T-helper 17 cell (primary cell): ENCODE data around the gene PCDH9. TPM values are rescaled to one million over a fixed set of nuclear protein-coding genes. Genes with fewer than 3 reads are reported as not detected.
"Not testable (repeated sequence)": the region's sequence is repeated elsewhere in the genome, so short reads cannot be mapped to it uniquely, and the experiment has no call there.

ENCODE experiments used
- ATAC-seq: fragments of 150-1000 bp; cut with Tn5 transposase; 2 replicates; pipeline ENCODE4 v1.10.0; 2021; ENCODE audit warnings: mild to moderate bottlenecking, moderate library complexity
- DNase-seq, 3 donors: peaks; one replicate each; pipeline versions ENCODE4 v3.0.0 to v3.0.0-alpha.2; 2020 to 2021
- H3K9me3 ChIP-seq: one replicate; pipeline ENCODE4 v1.7.0; 2013; ENCODE audit warnings: low read length, mild to moderate bottlenecking; ENCODE audit not compliant: control insufficient read depth, poor library complexity, severe bottlenecking
- H3K27ac Mint-ChIP-seq: one replicate; pipeline ENCODE4 v1.8.0; 2022; ENCODE audit warnings: mild to moderate bottlenecking, moderate library complexity, mixed read lengths
- H3K27me3 Mint-ChIP-seq: one replicate; pipeline ENCODE4 v1.8.0; 2022; ENCODE audit warnings: mixed read lengths
- H3K36me3 Mint-ChIP-seq: one replicate; pipeline ENCODE4 v1.8.0; 2022; ENCODE audit warnings: low read depth, mixed read lengths
- H3K4me1 Mint-ChIP-seq: one replicate; pipeline ENCODE4 v1.8.0; 2022; ENCODE audit warnings: mild to moderate bottlenecking, mixed read lengths
- H3K4me3 Mint-ChIP-seq: one replicate; pipeline ENCODE4 v1.8.0; 2022; ENCODE audit warnings: mild to moderate bottlenecking, moderate library complexity, mixed read lengths
- total RNA-seq, 4 donors: library from RNA in 2 of 4; stranded (reverse) in 2 of 4; gene quantifications; one replicate each; pipeline ENCODE4 v1.2.3 and lab custom pipeline; 2022 to 2026

PCDH9 gene
- total RNA-seq, 2 donors from 2014 or later: 0.50 to 0.67 TPM

DNA sequence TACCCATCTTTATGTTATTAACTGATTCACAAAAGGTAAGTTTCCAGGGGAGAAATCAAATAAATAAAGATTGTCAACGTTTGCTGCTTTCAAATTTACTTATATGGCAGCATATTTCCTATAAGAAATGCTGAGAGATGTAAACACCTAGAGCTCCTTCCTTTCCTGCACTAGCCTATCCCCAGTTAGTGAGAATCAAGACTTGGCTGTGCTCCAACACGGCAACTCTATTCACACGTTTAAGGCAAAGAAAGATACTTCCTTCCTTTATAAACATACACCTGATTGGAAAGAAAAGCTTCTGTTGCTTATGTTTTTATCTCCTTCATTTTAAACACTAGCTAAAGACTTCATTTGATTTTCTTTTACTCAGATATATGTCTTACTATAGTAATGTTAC is 107.0 kb downstream of the PCDH9 start:
- no peaks in the 10 kb centered on the region for H3K9me3 ChIP-seq
- Mint-ChIP-seq H3K27me3 (no peaks in the 10 kb centered on the region), H3K27ac (no peak overlapping the region), H3K4me1 (no peaks in the 10 kb centered on the region), H3K4me3 (no peak overlapping the region), H3K36me3 (no peaks in the 10 kb centered on the region)
- DNase-seq (no peak), ATAC-seq (no peak)

DNA sequence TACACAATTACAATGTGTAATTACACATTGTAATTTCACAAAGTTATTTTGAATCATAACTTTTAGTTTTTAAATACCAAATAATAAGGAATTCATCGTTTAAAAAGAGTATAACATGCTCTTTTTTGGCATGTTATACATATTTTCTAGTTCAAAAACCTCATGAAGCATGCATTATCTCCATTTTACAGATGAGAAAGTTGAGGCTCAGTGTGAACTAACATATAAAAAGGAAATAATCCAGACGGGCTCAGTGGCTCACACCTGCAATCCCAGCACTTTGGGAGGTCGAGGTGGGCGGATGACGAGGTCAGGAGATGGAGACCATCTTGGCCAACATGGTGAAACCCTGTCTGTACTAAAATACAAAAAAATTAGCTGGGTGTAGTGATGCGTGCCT is 107.9 kb downstream of the PCDH9 start:
- ATAC-seq (no peak), DNase-seq (no peak)
- H3K9me3 ChIP-seq: no peaks in the 10 kb centered on the region
- H3K27me3 Mint-ChIP-seq: no peaks in the 10 kb centered on the region
- no peaks in the 10 kb centered on the region for H3K4me1 Mint-ChIP-seq
- H3K36me3 Mint-ChIP-seq: no peaks in the 10 kb centered on the region
- no peak overlapping the region for H3K27ac Mint-ChIP-seq
- H3K4me3 Mint-ChIP-seq: no peak overlapping the region

DNA sequence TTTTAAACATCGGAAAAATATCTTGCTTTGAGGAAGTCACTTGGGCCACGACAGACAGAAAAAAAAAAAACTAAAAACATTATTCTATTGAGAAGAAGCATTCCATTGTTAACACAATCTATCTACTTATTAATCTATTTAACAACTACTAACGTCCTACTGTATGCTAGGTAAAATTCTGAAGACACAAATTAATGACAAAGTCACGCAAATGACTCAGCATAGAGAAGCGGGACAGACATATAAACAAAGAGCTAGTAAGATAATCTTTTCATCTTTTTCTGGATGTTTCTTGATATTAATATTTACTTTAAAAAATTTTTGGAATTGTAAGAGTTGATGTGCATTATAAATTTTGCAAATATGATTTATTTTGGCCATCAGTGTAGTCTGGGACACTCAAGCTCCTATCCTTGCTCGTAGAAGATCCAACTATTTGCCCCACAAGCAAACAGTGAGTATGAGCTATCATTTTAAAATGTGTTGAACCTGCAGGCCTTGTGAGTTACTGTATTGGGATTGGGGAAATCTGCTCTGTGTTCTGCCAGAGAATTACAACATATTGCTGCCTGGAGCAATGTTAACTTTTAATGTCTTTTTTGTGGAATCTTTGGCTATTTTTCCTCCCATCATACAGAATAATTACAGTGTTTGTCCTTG is 109.1 kb downstream of the PCDH9 start:
- Mint-ChIP-seq H3K4me1 (no peaks in the 10 kb centered on the region), H3K36me3 (no peaks in the 10 kb centered on the region), H3K27ac (no peak overlapping the region), H3K4me3 (no peak overlapping the region), H3K27me3 (no peaks in the 10 kb centered on the region)
- no peak for DNase-seq
- no peak for ATAC-seq
- no peaks in the 10 kb centered on the region for H3K9me3 ChIP-seq

DNA sequence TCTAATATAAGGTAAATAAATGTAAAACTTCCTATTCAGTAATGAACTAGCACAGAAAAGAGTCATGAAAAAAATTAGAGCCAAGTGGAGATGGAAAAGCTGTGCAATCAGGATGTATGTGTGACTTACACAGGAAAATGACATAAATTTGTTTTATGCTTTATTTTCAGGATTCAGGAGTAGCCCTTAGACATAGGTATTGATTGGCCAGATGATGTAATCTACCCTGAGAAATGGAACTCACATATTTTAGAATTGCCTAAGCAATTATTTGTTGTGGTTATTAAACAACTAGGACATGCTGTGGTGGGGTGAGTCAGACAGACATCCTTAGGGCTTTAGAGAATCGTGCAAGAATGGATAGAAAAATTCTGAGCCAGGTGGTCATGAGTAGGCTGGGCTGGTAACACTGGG is 110.6 kb downstream of the PCDH9 start:
- DNase-seq (no peak), ATAC-seq (no peak)
- no peaks in the 10 kb centered on the region for H3K4me1 Mint-ChIP-seq
- no peaks in the 10 kb centered on the region for H3K9me3 ChIP-seq
- H3K27me3 Mint-ChIP-seq: no peaks in the 10 kb centered on the region
- H3K36me3 Mint-ChIP-seq: no peaks in the 10 kb centered on the region
- H3K4me3 Mint-ChIP-seq: no peak overlapping the region
- H3K27ac Mint-ChIP-seq: no peak overlapping the region

DNA sequence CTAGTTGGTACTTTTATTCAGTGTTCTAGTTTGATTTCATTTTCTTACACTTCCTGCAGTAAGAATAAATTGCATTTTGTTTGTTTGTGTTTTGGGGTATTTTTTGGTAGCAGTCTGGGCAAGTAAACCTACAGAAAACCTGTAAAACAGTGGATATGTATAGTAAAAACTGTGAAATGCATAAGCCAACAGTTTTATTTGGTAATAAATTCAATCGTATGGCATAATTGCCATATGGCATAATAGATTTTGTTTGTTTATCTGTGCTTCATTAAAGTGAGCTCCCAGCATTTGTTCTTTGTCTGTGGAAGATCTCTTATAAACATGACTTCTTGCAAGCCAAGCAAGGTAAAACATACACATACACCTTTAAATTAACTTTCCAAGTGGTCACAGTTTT is 111.9 kb downstream of the PCDH9 start:
- H3K27ac Mint-ChIP-seq: no peak overlapping the region

DNA sequence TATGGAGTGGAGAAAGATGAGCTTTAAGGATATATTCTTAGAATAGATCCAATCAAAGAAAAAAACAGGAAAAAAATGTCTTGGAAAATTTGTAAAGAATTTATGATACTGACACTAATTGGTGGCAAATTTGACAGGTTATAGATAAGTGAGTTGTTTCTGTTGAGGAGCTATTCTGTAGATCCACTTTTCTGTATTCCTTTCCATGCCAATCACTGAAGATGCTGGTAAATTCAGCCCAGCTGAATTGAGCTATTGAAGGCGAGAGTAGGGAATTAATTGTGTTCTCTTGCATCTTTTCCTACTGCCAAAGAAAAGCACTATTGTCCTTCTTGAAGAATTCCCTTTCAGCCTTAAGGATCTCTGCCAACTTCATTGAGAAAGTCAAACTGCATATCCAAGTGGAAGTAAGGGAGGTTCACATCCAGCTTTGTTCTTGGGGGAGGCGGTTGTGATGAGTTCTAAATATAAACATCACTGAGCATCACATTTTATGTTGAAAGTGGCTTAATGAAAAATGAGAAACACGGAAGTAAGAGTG is 113.1 kb downstream of the PCDH9 start:
- no peaks in the 10 kb centered on the region for H3K9me3 ChIP-seq
- Mint-ChIP-seq H3K36me3 (no peaks in the 10 kb centered on the region), H3K27ac (no peak overlapping the region), H3K4me1 (no peaks in the 10 kb centered on the region), H3K27me3 (no peaks in the 10 kb centered on the region), H3K4me3 (no peak overlapping the region)
- DNase-seq (no peak), ATAC-seq (no peak)

More for the DNA sequence above, 111.9 kb downstream of the PCDH9 start:
- Mint-ChIP-seq H3K4me1 (no peaks in the 10 kb centered on the region), H3K36me3 (no peaks in the 10 kb centered on the region), H3K27me3 (no peaks in the 10 kb centered on the region), H3K4me3 (no peak overlapping the region)
- DNase-seq: no peak
- ATAC-seq: no peak
- no peaks in the 10 kb centered on the region for H3K9me3 ChIP-seq

DNA sequence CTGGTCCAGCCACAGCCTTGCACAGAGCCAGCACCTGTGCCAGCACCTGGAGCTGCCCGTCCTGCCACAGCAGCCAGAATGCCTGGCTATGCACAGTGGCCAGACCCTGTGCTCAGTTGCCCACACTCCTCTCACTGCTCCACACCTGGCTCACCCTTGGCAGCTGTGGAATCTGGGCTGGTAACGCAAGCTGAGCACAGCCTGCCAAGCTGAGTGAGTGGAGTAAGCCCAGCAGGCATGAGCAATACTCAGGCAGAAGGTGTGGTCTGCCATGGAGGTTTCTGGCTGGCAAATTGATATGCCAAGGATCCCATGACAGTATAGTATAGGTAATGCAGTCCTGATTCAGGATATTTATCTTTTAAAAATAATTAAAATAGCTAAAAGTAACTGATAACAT is 122.2 kb downstream of the PCDH9 start:
- H3K27me3 Mint-ChIP-seq: no peaks in the 10 kb centered on the region
- no peak for DNase-seq
- no peak overlapping the region for H3K27ac Mint-ChIP-seq
- no peak for ATAC-seq
- H3K4me3 Mint-ChIP-seq: no peak overlapping the region
- H3K9me3 ChIP-seq: no peaks in the 10 kb centered on the region
- no peaks in the 10 kb centered on the region for H3K4me1 Mint-ChIP-seq
- H3K36me3 Mint-ChIP-seq: no peaks in the 10 kb centered on the region

DNA sequence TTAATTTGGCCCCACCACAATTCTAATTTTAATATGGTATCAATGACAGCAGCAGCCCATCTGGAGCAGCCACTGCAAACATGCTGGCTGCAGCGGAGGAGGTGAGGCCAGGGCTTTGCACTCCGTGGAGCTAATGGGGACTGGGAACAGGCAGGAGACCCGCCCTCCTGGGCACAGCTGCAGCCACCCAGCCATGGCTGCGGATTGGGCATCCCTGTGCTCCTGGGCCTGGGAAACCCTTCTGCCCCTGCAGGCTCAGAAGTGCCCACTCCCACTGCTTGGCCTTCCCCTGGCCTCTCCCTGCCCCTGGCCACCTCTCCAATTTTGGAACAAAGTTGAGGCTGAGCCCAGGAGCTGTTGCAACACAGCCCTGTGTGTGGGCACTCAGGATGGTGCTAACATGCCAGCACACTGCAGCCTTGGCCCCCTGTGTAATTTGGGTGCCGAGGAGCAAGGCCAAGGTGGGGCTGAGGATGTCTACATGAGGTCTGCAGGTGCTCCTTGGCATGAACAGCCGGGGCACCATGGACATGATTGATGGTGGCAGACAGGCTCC is 123.6 kb downstream of the PCDH9 start:
- DNase-seq (no peak), ATAC-seq (no peak)
- Mint-ChIP-seq H3K4me3 (no peak overlapping the region), H3K27ac (no peak overlapping the region), H3K36me3 (no peaks in the 10 kb centered on the region), H3K4me1 (no peaks in the 10 kb centered on the region), H3K27me3 (no peaks in the 10 kb centered on the region)
- H3K9me3 ChIP-seq: no peaks in the 10 kb centered on the region

DNA sequence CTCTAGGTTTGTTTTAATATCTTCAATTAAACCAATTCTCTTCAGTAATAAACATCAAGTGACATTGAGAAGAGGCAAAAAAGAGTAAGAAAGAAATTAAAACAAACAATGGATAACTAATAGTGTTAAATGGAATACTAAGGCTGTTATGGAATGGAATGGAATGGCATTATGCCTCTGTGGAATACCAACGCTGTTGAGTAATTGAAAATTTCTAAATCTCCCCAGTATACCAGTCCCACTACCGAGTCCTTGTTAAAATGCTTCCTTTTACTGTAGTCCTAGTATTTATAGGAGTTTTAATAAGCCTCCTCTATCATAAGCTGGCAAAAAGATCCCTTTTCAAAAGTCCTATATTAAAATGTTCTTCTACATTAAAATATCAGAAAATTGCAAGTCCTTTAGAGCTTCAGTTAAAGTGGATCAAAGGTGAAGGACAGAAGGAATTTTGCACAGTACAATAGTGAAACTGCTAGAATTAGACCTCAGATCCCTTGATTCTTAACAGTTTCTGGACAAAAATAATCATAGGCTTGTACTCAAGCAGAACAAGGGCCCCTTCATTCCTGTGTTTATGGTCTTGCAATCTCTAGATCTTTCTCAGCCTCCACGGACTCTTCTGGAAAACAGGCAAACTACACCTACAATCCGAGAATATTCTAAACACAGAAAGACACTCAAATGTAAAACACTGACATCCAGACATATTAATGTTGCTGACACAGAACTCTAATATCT is 128.2 kb downstream of the PCDH9 start:
- DNase-seq (no peak), ATAC-seq (no peak)
- no peak overlapping the region for H3K4me3 Mint-ChIP-seq
- H3K36me3 Mint-ChIP-seq: no peaks in the 10 kb centered on the region
- H3K27me3 Mint-ChIP-seq: no peaks in the 10 kb centered on the region
- H3K27ac Mint-ChIP-seq: no peak overlapping the region
- no peaks in the 10 kb centered on the region for H3K9me3 ChIP-seq
- no peaks in the 10 kb centered on the region for H3K4me1 Mint-ChIP-seq

DNA sequence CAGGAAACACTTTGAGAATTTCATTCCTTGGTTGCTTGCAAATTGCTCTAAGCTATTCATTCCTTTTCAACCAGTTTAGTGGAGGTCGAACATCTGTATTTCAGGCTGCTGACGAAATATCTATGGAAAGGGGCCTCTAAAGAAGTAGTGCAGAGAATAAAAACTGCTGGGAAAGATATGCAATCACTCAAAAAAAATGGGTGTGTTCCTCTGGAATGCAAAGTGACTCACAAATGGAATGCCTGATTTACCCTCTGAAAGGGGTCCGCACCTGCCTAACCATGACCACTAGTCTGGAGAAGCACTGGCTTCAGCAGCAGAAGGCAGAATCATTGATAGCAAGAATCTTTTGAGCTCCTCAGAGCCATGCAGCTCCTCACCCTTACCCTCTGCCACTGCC is 129.4 kb downstream of the PCDH9 start:
- H3K9me3 ChIP-seq: no peaks in the 10 kb centered on the region
- Mint-ChIP-seq H3K4me3 (no peak overlapping the region), H3K27me3 (no peaks in the 10 kb centered on the region), H3K36me3 (no peaks in the 10 kb centered on the region), H3K4me1 (no peaks in the 10 kb centered on the region), H3K27ac (no peak overlapping the region)
- DNase-seq: no peak
- ATAC-seq: no peak

DNA sequence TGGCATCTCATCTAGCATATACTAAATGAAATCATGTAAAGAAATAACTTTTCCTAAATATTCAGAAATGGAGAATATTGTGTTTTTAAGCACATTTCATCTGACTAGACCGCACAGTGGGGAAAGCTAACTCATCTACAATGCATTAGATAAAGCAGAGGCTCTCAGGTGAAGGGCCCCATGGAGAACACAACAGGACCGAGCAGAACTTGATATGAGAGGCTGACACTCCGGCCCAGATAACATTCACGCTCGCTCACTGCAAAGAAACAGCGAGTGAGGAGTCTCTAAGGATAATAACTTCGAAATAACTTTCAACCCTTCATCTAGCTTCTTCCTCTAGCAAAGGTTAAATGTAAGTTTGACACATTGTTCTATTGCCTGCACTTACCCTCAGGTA is 130.6 kb downstream of the PCDH9 start:
- DNase-seq (no peak), ATAC-seq (no peak)
- H3K27ac Mint-ChIP-seq: no peak overlapping the region
- no peaks in the 10 kb centered on the region for H3K4me1 Mint-ChIP-seq
- H3K36me3 Mint-ChIP-seq: no peaks in the 10 kb centered on the region
- no peaks in the 10 kb centered on the region for H3K27me3 Mint-ChIP-seq
- no peak overlapping the region for H3K4me3 Mint-ChIP-seq
- no peaks in the 10 kb centered on the region for H3K9me3 ChIP-seq

DNA sequence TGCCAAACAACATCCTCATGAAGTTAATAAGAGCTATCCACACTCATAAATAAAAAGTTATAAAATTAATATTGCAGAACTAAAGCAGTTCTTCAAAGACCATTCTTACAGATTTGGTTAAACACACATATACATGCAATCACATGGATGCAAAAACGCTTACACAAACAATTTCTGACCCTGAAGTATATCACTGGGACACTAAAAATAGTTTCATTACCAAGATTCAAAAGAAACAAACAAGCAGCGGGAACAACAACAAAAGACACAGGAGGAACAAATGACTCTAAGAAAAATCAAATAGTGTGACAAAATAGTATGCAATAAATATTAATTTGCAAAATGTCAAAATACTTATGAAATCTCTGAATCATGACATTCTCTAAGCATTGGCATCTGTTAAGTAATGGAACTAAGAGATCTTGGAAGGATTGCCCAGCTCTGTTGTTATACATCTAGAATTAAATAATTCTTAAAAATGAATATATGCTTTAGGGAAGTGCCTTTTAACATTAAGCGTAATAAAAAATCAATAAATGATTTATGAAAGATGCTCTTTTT is 132.2 kb downstream of the PCDH9 start:
- ATAC-seq (no peak), DNase-seq (no peak)
- Mint-ChIP-seq H3K36me3 (no peaks in the 10 kb centered on the region), H3K27me3 (no peaks in the 10 kb centered on the region), H3K4me3 (no peak overlapping the region), H3K4me1 (no peaks in the 10 kb centered on the region), H3K27ac (no peak overlapping the region)
- no peaks in the 10 kb centered on the region for H3K9me3 ChIP-seq

DNA sequence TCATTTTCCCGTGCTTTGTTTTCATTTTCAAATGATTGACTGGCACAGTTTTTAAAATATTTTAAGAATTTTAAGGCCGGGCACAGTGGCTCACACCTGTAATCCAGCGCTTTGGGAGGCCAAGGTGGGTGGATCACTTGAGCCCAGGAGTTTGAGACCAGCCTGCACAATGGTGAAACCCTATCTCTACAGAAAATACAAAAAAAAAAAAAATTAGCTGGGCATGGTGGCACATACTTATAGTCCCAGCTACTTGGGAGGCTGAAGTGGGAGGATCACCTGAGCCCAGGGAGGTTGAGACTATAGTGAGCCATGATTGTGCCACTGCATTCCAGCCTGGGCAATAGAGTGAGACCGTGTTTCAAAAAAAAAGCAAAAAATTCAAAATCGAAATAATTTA is 133.2 kb downstream of the PCDH9 start:
- DNase-seq, ATAC-seq, H3K9me3 ChIP-seq, H3K4me1 Mint-ChIP-seq, H3K27ac Mint-ChIP-seq, H3K36me3 Mint-ChIP-seq, H3K4me3 Mint-ChIP-seq, H3K27me3 Mint-ChIP-seq: not testable (repeated sequence)
